Measurements from ENCODE around the gene HYDIN.
"Not testable (repeated sequence)": the region's sequence is repeated elsewhere in the genome, so short reads cannot be mapped to it uniquely, and the experiment has no call there.

DNA sequence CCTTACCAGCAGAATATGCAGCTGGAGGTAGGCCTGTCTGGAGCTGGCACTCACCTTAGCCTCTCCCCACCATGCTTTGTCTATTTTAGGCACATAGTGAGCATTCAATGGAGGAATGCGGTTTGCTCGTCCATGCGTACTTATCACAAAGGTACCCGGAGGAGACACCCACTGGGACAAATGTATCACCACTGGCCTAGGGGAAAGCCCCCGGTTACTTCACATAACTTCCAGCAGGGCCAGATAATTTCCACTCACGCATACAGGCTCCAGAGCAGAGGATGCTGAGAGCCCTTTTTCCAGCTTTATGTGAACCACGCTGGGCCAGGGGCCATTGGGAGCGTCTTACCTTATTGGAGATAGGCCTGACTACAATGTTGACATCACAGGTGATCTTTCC, 348.2 kb downstream of the HYDIN start:
- not testable (repeated sequence) for TF ChIP-seq EP300, CTCF (IDR thresholded peaks at IDR 0.05)

All from A549 (cell line).